Osteocyte (in vitro differentiated cells): ENCODE data around the gene GDF7. TPM values are rescaled to one million over a fixed set of nuclear protein-coding genes. Genes with fewer than 3 reads are reported as not detected.
"Not testable (repeated sequence)": the region's sequence is repeated elsewhere in the genome, so short reads cannot be mapped to it uniquely, and the experiment has no call there.

ENCODE experiments used
- DNase-seq: peaks from one replicate; pipeline ENCODE4 v3.0.0; 2021; ENCODE audit warnings: mixed read lengths; ENCODE audit not compliant: unreplicated experiment; ENCODE audit errors: extremely low spot score
- H3K27ac Mint-ChIP-seq: one replicate; pipeline ENCODE4 v1.8.0; 2021; ENCODE audit warnings: mild to moderate bottlenecking, mixed read lengths; ENCODE audit not compliant: unreplicated experiment
- H3K27me3 Mint-ChIP-seq: one replicate; pipeline ENCODE4 v1.8.0; 2021; ENCODE audit warnings: mixed read lengths; ENCODE audit not compliant: unreplicated experiment
- H3K36me3 Mint-ChIP-seq: one replicate; pipeline ENCODE4 v1.8.0; 2021; ENCODE audit warnings: mixed read lengths; ENCODE audit not compliant: unreplicated experiment
- H3K4me1 Mint-ChIP-seq: one replicate; pipeline ENCODE4 v1.8.0; 2021; ENCODE audit warnings: mixed read lengths; ENCODE audit not compliant: unreplicated experiment
- H3K4me3 Mint-ChIP-seq: one replicate; pipeline ENCODE4 v1.8.0; 2021; ENCODE audit warnings: mild to moderate bottlenecking, moderate library complexity, mixed read lengths; ENCODE audit not compliant: unreplicated experiment
- H3K9me3 Mint-ChIP-seq: one replicate; pipeline ENCODE4 v1.8.0; 2021; ENCODE audit warnings: mixed read lengths; ENCODE audit not compliant: unreplicated experiment
- total RNA-seq: library from RNA; stranded (reverse); gene quantifications from 2 replicates; pipeline ENCODE4 v1.2.1, GENCODE V29; 2021
- TF ChIP-seq, protein P1 (sequence below): fragments of 200-600 bp; sonication (generic); IDR thresholded peaks from 2 replicates; pipeline ENCODE4 v1.5.0; 2021; ENCODE audit warnings: antibody characterized with exemption, mild to moderate bottlenecking, moderate library complexity

Gene GDF7
- total RNA-seq, 1 donor from 2014 or later: 10.1 TPM

DNA sequence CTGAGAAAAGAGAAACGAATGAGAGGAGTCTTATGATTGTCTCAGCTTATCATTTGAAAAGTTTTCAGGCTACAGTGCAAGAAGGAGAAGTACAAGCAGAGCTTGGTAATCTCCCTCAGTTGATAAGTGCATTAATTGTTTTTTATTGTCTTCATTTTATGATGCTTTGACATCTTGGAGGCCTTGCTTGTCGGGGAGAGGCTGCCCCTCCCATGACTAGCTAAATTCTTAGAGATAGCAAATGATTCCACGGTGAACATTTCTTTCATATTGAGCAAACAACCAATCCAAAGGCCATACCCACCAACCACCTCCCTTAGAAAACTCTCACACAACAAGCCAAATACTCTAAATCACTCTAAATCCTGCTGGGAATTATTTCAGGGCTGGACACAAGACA is 39.8 kb downstream of the GDF7 start:
- Mint-ChIP-seq H3K27me3 (no peaks in the 10 kb centered on the region), H3K4me1 (peaks cover 18% of the 10 kb centered on the region), H3K9me3 (no peaks in the 10 kb centered on the region), H3K27ac (no peak overlapping the region), H3K4me3 (no peak overlapping the region), H3K36me3 (peaks cover 16% of the 10 kb centered on the region)
- TF ChIP-seq, protein P1, sequence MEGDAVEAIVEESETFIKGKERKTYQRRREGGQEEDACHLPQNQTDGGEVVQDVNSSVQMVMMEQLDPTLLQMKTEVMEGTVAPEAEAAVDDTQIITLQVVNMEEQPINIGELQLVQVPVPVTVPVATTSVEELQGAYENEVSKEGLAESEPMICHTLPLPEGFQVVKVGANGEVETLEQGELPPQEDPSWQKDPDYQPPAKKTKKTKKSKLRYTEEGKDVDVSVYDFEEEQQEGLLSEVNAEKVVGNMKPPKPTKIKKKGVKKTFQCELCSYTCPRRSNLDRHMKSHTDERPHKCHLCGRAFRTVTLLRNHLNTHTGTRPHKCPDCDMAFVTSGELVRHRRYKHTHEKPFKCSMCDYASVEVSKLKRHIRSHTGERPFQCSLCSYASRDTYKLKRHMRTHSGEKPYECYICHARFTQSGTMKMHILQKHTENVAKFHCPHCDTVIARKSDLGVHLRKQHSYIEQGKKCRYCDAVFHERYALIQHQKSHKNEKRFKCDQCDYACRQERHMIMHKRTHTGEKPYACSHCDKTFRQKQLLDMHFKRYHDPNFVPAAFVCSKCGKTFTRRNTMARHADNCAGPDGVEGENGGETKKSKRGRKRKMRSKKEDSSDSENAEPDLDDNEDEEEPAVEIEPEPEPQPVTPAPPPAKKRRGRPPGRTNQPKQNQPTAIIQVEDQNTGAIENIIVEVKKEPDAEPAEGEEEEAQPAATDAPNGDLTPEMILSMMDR: no peak
- DNase-seq: no peak

DNA sequence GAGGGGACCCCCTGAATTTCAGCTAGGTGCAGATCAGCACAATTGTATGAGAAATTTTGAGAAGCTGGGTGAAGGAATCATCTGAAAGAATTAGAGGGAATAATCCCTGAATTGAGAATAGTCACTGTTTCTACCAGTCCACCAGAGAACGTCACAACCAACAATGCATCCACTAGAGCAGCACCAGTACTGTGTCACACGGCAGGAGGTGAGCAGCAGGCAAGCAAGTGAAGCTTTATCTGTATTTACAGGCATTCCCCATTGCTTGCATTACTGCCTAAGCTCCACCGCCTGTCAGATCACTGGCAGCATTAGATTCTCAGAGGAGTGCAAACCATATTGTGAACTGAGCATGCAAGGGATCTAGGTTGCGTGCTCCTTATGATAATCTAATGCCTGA is 40.7 kb downstream of the GDF7 start:
- H3K27me3 Mint-ChIP-seq: no peaks in the 10 kb centered on the region
- H3K27ac Mint-ChIP-seq: no peak overlapping the region
- H3K9me3 Mint-ChIP-seq: peaks cover 2% of the 10 kb centered on the region
- no peak overlapping the region for H3K4me3 Mint-ChIP-seq
- H3K4me1 Mint-ChIP-seq: peaks cover 10% of the 10 kb centered on the region
- peaks cover 17% of the 10 kb centered on the region for H3K36me3 Mint-ChIP-seq
- TF ChIP-seq, protein P1: no peak
- no peak for DNase-seq

DNA sequence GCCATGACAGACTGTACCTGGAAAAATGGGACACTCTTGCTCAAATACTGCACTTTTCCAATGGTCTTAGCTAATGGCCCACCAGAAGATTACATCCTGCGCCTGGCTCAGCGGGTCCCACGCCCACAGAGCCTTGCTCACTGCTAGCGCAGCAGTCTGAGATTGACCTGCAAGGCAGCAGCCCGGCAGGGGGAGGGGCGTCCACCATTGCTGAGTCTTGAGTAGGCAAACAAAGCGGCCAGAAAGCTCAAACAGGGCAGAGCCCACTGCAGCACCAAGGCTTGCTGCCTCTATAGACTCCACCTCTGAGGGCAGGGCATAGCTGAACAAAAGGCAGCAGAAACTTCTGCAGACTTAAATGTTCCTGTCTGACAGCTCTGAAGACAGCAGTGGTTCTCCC is 44.7 kb downstream of the GDF7 start:
- peaks cover 34% of the 10 kb centered on the region for H3K36me3 Mint-ChIP-seq
- H3K27ac Mint-ChIP-seq, H3K4me3 Mint-ChIP-seq, DNase-seq, H3K9me3 Mint-ChIP-seq, H3K27me3 Mint-ChIP-seq, H3K4me1 Mint-ChIP-seq: not testable (repeated sequence)

GRCh38 chr2:20713585-20713984 is 46.6 kb downstream of the GDF7 start:
- DNase-seq, H3K4me3 Mint-ChIP-seq, H3K27ac Mint-ChIP-seq, H3K4me1 Mint-ChIP-seq, H3K27me3 Mint-ChIP-seq: not testable (repeated sequence)
- H3K9me3 Mint-ChIP-seq: peaks cover 26% of the 10 kb centered on the region
- peaks cover 48% of the 10 kb centered on the region for H3K36me3 Mint-ChIP-seq

GRCh38 chr2:20714412-20714811 is 47.5 kb downstream of the GDF7 start:
- H3K4me1 Mint-ChIP-seq, H3K27ac Mint-ChIP-seq, DNase-seq, H3K27me3 Mint-ChIP-seq, H3K4me3 Mint-ChIP-seq: not testable (repeated sequence)
- H3K9me3 Mint-ChIP-seq: peaks cover 32% of the 10 kb centered on the region
- H3K36me3 Mint-ChIP-seq: peaks cover 51% of the 10 kb centered on the region

DNA sequence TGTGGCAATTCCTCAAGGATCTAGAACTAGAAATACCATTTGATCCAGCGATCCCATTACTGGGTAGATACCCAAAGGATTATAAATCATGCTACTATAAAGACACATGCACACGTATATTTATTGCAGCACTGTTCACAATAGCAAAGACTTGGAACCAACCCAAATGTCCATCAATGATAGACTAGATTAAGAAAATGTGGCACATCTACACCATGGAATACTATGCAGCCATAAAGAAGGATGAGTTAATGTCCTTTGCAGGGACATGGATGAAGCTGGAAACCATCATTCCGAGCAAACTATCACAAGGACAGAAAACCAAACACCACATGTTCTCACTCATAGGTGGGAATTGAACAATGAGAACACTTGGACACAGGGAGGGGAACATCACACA is 49.2 kb downstream of the GDF7 start:
- Mint-ChIP-seq H3K36me3 (peaks cover 65% of the 10 kb centered on the region), H3K9me3 (peaks cover 48% of the 10 kb centered on the region), H3K4me1 (peaks cover 11% of the 10 kb centered on the region)
- not testable (repeated sequence) for H3K27ac Mint-ChIP-seq, H3K4me3 Mint-ChIP-seq, DNase-seq, H3K27me3 Mint-ChIP-seq

DNA sequence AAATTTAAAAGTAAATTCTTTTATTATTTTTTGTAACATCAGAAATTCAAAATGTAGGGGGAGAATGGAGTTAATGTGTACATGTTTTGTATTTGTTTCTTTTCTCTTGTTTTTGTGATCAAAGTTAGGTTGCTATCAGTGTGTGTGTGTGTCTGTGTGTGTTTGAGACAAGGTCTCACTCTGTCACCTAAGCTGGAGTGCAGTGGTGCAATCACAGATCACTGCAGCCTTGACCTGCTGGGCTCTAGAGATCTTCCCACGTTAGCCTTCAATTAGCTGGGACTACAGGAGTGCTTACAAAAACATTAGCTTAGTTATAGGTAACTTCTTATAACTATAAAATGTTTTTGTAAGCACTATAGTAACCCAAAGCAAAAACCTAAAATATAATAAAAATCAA is 50.7 kb downstream of the GDF7 start:
- Mint-ChIP-seq H3K36me3 (peaks cover 72% of the 10 kb centered on the region), H3K9me3 (peaks cover 51% of the 10 kb centered on the region)

More for the DNA sequence above, 50.7 kb downstream of the GDF7 start:
- peaks cover 15% of the 10 kb centered on the region for H3K4me1 Mint-ChIP-seq
- TF ChIP-seq, protein P1: no peak
- H3K4me3 Mint-ChIP-seq: no peak overlapping the region
- DNase-seq: no peak
- no peaks in the 10 kb centered on the region for H3K27me3 Mint-ChIP-seq
- no peak overlapping the region for H3K27ac Mint-ChIP-seq
